ENCODE data around the gene MDH1.

The MDH1 gene

DNA sequence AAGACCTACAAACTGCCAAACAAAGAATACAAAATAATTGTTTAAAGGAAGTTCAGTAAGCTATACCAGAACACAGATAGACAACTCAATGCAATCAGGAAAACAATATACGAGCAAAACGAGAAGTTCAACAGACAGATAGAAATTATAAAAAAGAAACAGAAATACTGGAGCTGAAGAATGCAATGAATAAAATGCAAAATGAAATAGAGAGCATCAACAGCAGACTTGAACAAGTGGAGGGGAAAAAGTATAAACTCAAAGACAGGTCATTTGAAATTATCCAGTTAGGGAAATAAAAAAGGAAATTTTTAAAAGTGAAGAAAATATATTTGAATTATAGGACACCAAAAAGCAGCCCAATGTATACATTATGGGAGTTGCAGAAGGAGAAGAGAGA, 43.6 kb downstream of the MDH1 start:
- DNase-seq (ENCODE audit: low spot score) = no peak

DNA sequence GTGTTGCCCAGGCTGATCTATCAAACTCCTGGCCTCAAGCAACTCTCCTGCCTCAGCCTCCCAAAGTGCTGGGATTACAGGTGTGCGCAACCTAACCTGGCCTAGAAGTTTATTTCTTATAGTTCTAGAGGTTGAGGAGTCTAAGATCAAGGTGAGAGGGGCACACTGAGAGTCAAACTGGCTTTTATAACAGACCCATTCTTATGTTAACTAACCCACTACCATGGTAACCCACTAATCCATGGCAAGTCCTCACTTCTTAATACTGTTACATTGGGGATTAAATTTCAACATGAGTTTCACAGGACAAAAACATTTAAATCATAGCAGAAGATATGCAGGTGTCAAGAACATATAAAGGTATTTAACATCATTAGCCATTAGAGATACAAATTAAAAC, 50.6 kb downstream of the MDH1 start:
- no peak for DNase-seq (ENCODE audit: low spot score)

DNA sequence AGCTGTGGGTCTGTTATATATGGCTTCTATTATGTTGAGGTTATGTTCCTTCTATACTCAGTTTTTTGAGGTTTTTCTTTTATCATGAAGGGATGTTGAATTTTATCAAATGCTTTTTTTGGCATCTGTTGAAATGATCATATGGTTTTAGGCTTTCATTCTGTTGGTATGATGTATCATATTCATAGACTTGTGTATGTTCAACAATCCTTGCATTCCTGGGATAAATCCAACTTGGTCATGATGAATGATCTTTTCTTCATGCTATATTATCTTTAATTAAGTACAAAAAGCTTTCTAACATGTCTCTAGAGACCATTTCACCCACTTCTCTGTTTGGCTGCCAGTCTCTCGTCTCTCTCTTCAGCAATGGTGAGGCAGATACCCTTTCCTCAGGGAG, 54.2 kb downstream of the MDH1 start:
- no peak for DNase-seq (ENCODE audit: low spot score)

DNA sequence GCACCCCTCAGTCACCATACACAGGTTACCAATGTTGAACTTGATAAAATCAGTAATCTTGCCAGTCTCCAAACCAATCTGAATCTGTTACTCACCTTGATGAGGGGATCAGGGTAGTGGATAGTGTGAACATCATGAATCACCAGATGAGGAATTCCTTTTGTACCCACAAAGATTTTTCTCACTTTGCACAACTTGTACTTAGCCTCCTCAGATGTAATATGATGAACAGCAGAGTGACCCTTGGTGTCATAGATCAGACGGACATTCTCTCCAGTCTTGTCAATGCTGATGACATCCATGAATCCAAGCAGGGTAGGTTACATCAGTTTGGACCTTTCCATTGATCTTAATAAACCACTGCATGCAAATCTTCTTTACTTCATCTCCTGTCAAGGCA, 54.7 kb downstream of the MDH1 start:
- DNase-seq (ENCODE audit: low spot score) = no peak

DNA sequence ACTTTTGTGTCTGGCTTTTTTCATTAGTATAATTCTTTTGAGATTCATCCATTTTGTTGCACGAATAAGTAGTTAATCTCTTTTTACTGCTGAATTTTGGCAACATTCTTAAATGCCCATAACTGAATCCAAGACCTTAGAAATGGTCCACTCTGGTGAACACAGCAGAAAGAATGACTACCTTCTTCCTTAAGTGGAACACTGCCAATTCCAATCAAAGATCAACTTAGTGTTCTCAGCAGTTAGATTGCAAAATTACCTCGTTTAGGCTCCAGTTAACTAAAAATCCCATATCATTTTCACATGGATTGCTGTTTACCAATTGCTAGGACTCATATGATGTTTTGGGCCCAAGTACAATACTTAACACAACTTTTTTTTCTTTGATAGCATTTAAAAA, 59.9 kb downstream of the MDH1 start:
- no peak for DNase-seq (ENCODE audit: low spot score)

DNA sequence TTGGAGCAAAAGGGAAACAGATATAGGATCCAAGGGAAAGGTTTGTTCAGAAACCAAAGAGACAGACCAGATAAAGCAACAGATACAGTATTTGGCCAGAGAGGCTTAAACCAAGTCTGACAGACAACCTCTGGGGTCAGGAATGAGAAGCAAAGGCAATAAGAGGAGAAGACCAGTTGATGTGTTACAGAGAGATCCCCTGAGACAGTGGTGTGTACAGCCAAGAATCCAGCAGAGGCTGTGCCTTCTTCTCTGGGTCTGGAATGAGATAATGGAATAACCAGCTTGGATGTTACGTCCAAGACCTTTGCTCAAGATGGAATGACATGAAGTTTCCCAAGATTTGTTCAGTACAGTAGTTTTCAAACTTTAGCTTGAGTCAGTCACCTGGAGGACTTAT, 61.1 kb downstream of the MDH1 start:
- DNase-seq (ENCODE audit: low spot score) = no peak

DNA sequence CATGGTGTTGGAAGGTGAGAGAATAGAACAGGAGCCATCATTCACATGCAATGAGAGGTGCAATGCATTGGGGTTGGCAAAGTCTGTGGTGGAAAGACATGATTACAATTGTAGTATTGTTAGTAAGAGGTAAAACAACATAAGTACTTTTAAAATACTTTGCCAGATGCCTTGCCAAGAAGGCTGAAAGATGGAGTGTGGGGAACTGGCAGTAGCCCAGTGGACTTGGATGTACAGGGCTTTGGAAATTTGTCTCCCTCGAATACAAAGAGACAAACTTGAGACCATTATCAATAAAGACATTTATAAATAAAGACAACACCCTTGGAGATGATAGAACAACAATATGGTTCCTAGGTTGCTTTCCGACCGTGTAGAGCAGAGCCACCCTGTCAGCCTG, 62.0 kb downstream of the MDH1 start:
- no peak for DNase-seq (ENCODE audit: low spot score)

DNA sequence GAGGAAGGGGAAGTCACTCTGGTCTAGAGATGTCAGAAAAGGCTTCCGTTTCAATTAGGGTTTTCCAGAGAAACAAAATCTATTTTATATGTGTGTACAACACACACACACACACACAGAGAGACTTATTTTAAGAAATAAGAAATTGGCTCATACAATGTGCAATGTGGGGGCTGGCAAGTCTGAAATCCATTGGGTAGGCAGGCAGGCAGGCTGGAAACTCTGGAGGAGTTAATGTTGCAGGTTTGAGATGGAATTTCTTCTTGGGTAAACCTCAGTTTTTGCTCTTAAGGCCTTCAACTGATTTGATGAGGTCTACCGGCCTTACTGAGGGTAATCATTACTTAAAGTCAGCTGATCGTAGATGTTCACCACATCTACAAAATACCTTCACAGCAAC, 62.6 kb downstream of the MDH1 start:
- no peak for DNase-seq (ENCODE audit: low spot score)

DNA sequence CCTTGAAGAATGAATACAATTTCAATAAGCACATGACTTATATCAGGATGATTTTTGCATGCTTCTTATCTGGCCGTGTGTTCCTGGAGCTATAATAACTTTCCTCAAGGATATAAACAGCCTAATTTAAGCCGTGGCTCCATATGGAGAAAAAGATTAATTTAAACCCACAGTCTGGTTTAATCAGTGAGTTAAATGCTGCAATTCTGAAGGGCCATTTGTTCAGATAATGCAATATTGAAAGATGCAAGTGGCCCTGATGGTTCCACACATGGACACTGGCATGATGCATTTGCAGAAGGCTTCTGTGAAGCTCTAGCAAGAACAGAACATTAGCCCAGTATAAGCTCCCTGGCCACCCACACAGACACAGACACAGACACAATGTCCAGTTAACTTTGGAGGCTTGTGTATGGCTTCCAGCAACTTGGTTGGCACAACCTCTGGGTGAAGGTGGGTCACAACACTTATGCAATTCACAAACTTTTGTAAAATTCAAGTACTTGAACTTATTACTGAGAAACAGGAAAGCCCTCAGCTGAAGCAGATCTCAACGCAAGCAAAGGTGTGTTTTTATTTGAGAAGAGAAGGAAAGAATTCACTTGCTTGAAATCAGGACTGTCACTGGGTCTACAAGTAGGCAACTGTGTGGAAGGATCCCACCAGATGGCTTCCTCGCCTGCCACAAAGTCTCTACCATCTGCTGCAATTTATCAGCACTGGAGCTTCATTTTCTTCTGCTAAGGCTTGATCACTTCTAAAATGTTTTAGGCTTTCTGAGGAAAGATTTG, 63.3 kb downstream of the MDH1 start:
- DNase-seq (ENCODE audit: low spot score) = no peak

DNA sequence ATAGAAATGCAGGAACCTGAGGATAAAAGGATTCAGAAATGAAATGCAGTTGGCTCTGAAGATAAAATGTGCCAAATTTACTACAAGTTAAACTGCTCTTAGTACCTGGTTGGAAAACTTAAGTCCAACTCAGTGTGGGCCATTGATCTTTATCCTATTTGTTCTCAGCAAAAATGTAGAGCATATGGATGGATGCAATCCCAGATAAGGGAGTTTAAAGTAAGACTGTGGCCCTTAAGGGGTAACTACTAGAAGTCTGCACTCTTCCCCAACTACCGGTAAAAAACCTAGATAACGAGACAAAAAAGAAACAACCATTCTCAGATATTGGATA, 63.9 kb downstream of the MDH1 start:
- DNase-seq (ENCODE audit: low spot score) = no peak

DNA sequence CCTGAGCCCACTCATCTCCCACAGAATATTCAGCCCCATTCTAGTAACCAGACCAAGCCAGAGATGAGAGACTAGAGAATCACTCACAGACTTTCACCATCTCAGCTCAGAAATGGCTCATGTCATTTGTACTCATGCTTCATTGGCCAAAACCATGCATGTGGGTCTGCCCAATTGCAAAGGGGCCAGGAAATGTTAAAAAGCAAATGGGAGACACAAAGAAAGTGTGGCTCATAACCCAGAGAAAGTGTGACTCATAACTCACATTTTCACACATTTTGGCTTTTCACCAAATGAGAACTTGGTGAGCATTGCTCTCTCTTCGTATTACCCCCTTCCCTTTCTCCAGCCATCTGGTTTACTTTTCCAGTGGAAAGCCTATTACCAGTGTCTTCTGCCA, 66.2 kb downstream of the MDH1 start:
- no peak for DNase-seq (ENCODE audit: low spot score)
